H1 (cell line): ENCODE results near the gene IL2RA. TPM values are rescaled to one million over a fixed set of nuclear protein-coding genes. Genes with fewer than 3 reads are reported as not detected.

ENCODE experiments used
- CTCF ChIA-PET: fragments of 300-600 bp; sonication (Branson Sonifier 250); formaldehyde crosslinking; loops from one replicate; lab custom pipeline; 2021; ENCODE audit not compliant: partially characterized antibody; lab: Charles Lee
- POLR2A ChIA-PET: fragments of 300-600 bp; sonication (Branson Sonifier 250); formaldehyde crosslinking; loops from one replicate; lab custom pipeline; 2021; ENCODE audit warnings: inconsistent platforms; ENCODE audit not compliant: partially characterized antibody; lab: Charles Lee
- DNase-seq, 2 experiments: peaks; one replicate each; pipeline versions ENCODE4 v3.0.0 to v3.0.0-alpha.2; 2010 to 2022; ENCODE audit warnings: low spot score in 2 of 2, low read depth in 1 of 2, mixed read lengths in 1 of 2
- FAIRE-seq: peaks from 2 replicates; lab custom pipeline; 2011; peaks lifted over from hg19 to GRCh38; lab: Jason Lieb, UNC
- H2AFZ ChIP-seq: 2 replicates; pipeline ENCODE4 v1.8.1; 2012; ENCODE audit warnings: low read length, inconsistent platforms
- H2AK5ac ChIP-seq: 2 replicates; pipeline ENCODE4 v1.6.1; 2013; ENCODE audit warnings: low read depth, low read length
- H2BK120ac ChIP-seq: replicated peaks from 2 replicates; pipeline ENCODE3; 2013; ENCODE audit warnings: low read depth, low read length, inconsistent platforms
- H2BK12ac ChIP-seq: 2 replicates; pipeline ENCODE4 v1.6.1; 2013; ENCODE audit warnings: low read depth, low read length
- H2BK15ac ChIP-seq: 2 replicates; pipeline ENCODE4 v1.6.1; 2013; ENCODE audit warnings: low read length
- H2BK20ac ChIP-seq: 2 replicates; pipeline ENCODE4 v1.6.1; 2013; ENCODE audit warnings: low read length
- H2BK5ac ChIP-seq: 2 replicates; pipeline ENCODE4 v1.6.1; 2013; ENCODE audit warnings: low read depth, low read length
- H3K14ac ChIP-seq: 2 replicates; pipeline ENCODE4 v1.6.1; 2013; ENCODE audit warnings: inconsistent platforms; ENCODE audit not compliant: insufficient read length
- H3K18ac ChIP-seq: 2 replicates; pipeline ENCODE4 v1.6.1; 2013; ENCODE audit warnings: low read length; ENCODE audit errors: extremely low read depth
- H3K23ac ChIP-seq: 2 replicates; pipeline ENCODE4 v1.6.1; 2013; ENCODE audit warnings: inconsistent platforms; ENCODE audit not compliant: insufficient read length
- H3K23me2 ChIP-seq: 2 replicates; pipeline ENCODE4 v1.6.1; 2013; ENCODE audit warnings: low read depth, low read length
- H3K27ac ChIP-seq: 2 replicates; pipeline ENCODE4 v1.6.1; 2011; ENCODE audit warnings: low read depth, low read length, inconsistent platforms
- H3K27me3 ChIP-seq, 4 experiments: replicated peaks in 1 of 4; 1 replicate in 1 of 4; 2 replicates in 3 of 4; pipeline versions ENCODE4 v1.6.1 to v1.8.1; 2011 to 2013; ENCODE audit warnings: low read length in 3 of 4, mild to moderate bottlenecking in 3 of 4, inconsistent platforms in 2 of 4, mixed read lengths in 2 of 4, moderate library complexity in 1 of 4; ENCODE audit not compliant: control insufficient read depth in 3 of 4, insufficient read depth in 3 of 4; ENCODE audit errors: extremely low read depth in 1 of 4
- H3K36me3 ChIP-seq, 4 experiments: 2 replicates each; pipeline versions ENCODE4 v1.6.1 to v1.8.1; 2011 to 2013; ENCODE audit warnings: mild to moderate bottlenecking in 4 of 4, low read length in 3 of 4, moderate library complexity in 2 of 4, control low read depth in 1 of 4, inconsistent platforms in 1 of 4; ENCODE audit not compliant: insufficient read depth in 4 of 4, control insufficient read depth in 2 of 4
- H3K4ac ChIP-seq: replicated peaks from 2 replicates; pipeline ENCODE3; 2013; ENCODE audit warnings: low read length, low read depth, mixed read lengths, inconsistent platforms; ENCODE audit not compliant: insufficient read length
- H3K4me1 ChIP-seq, 4 experiments: replicated peaks in 1 of 4; 1 replicate in 1 of 4; 2 replicates in 3 of 4; pipeline versions ENCODE4 v1.6.1 to v1.8.1; 2011 to 2013; ENCODE audit warnings: low read length in 3 of 4, inconsistent platforms in 2 of 4, mixed read lengths in 1 of 4; ENCODE audit not compliant: insufficient read depth in 4 of 4, control insufficient read depth in 3 of 4
- H3K4me2 ChIP-seq, 2 experiments: 2 replicates each; pipeline versions ENCODE4 v1.6.1 to v1.8.1; 2011 to 2013; ENCODE audit warnings: low read depth in 2 of 2, low read length in 2 of 2, control low read depth in 1 of 2, inconsistent platforms in 1 of 2, mild to moderate bottlenecking in 1 of 2; ENCODE audit not compliant: insufficient read depth in 1 of 2
- H3K4me3 ChIP-seq, 4 experiments: fragments of 200-600, 300-600 bp in 1 of 4; sonication (generic), shearing (Covaris generic), sonication (Bioruptor Twin) in 1 of 4; 2 replicates each; pipeline versions ENCODE4 v1.5.1 to v1.8.1; 2011 to 2016; ENCODE audit warnings: low read length in 4 of 4, low read depth in 3 of 4, control low read depth in 2 of 4, inconsistent platforms in 2 of 4, mild to moderate bottlenecking in 2 of 4, mixed read lengths in 1 of 4, moderate library complexity in 1 of 4; ENCODE audit not compliant: insufficient read depth in 2 of 4; ENCODE audit errors: extremely low read depth in 1 of 4
- H3K56ac ChIP-seq: replicated peaks from 2 replicates; pipeline ENCODE3; 2013; ENCODE audit warnings: low read depth, mild to moderate bottlenecking, mixed read lengths, low read length, inconsistent platforms; ENCODE audit not compliant: insufficient read length
- H3K79me1 ChIP-seq: 2 replicates; pipeline ENCODE4 v1.6.1; 2013; ENCODE audit warnings: low read depth, low read length, control low read depth
- H3K79me2 ChIP-seq, 2 experiments: 2 replicates each; pipeline versions ENCODE4 v1.6.1 to v1.8.1; 2012 to 2013; ENCODE audit warnings: low read length in 2 of 2, mild to moderate bottlenecking in 2 of 2, inconsistent platforms in 1 of 2; ENCODE audit not compliant: insufficient read depth in 2 of 2, control insufficient read depth in 1 of 2
- H3K9ac ChIP-seq, 4 experiments: replicated peaks in 1 of 4; 1 replicate in 1 of 4; 2 replicates in 3 of 4; pipeline versions ENCODE4 v1.6.1 to v1.8.1; 2011 to 2013; ENCODE audit warnings: low read depth in 3 of 4, low read length in 3 of 4, control low read depth in 2 of 4, mild to moderate bottlenecking in 2 of 4, moderate library complexity in 2 of 4, inconsistent platforms in 1 of 4; ENCODE audit errors: extremely low read depth in 1 of 4
- H3K9me3 ChIP-seq, 2 experiments: 2 replicates each; pipeline versions ENCODE4 v1.6.1 to v1.8.1; 2012 to 2013; ENCODE audit warnings: mild to moderate bottlenecking in 2 of 2, moderate library complexity in 2 of 2, control low read depth in 1 of 2, inconsistent platforms in 1 of 2, low read depth in 1 of 2, low read length in 1 of 2, mixed read lengths in 1 of 2; ENCODE audit not compliant: insufficient read depth in 2 of 2
- H4K20me1 ChIP-seq, 2 experiments: replicated peaks in 1 of 2; 2 replicates each; pipeline versions ENCODE3 to v1.8.1; 2011 to 2013; ENCODE audit warnings: inconsistent platforms in 2 of 2, low read length in 2 of 2, mild to moderate bottlenecking in 1 of 2; ENCODE audit not compliant: insufficient read depth in 2 of 2, control insufficient read depth in 1 of 2
- H4K5ac ChIP-seq: 2 replicates; pipeline ENCODE4 v1.6.1; 2013; ENCODE audit warnings: low read length, low read depth, mixed read lengths, inconsistent platforms; ENCODE audit not compliant: insufficient read length
- H4K8ac ChIP-seq: 2 replicates; pipeline ENCODE4 v1.8.0; 2013; ENCODE audit warnings: mild to moderate bottlenecking, moderate library complexity, low read length, inconsistent platforms; ENCODE audit not compliant: insufficient read depth; ENCODE audit errors: extremely low read depth
- H4K91ac ChIP-seq: replicated peaks from 2 replicates; pipeline ENCODE3; 2013; ENCODE audit warnings: low read length, mixed read lengths, inconsistent platforms; ENCODE audit not compliant: insufficient read length
- CBX8 ChIP-seq: fragments of 300-800, 300-1000 bp; sonication (generic); IDR thresholded peaks from 2 replicates; pipeline ENCODE4 v1.7.1; 2016; ENCODE audit warnings: low read depth, low read length, borderline replicate concordance
- CREB1 ChIP-seq: IDR thresholded peaks from 2 replicates; pipeline ENCODE4 v1.6.1; 2012; ENCODE audit warnings: inconsistent platforms
- EP300 ChIP-seq, 2 experiments: IDR thresholded peaks; 1 replicate in 1 of 2; 2 replicates in 1 of 2; pipeline ENCODE4 v1.6.1; 2011 to 2012; ENCODE audit warnings: low read depth in 2 of 2, low read length in 2 of 2, mild to moderate bottlenecking in 2 of 2, borderline replicate concordance in 1 of 2, inconsistent platforms in 1 of 2, moderate library complexity in 1 of 2
- KDM1A ChIP-seq: fragments of 200-600, 300-600 bp; sonication (generic); IDR thresholded peaks from 2 replicates; pipeline ENCODE4 v1.7.1; 2016; ENCODE audit warnings: mild to moderate bottlenecking, low read length, borderline replicate concordance
- RBBP5 ChIP-seq: IDR thresholded peaks from 2 replicates; pipeline ENCODE4 v1.7.1; 2012; ENCODE audit warnings: low read depth, mild to moderate bottlenecking, inconsistent platforms, low read length, moderate library complexity, borderline replicate concordance
- SUZ12 ChIP-seq: fragments of 200-600 bp; sonication (generic); IDR thresholded peaks from 2 replicates; pipeline ENCODE4 v1.6.1; 2012; ENCODE audit warnings: mild to moderate bottlenecking, inconsistent platforms, low read length, moderate library complexity, mixed read lengths
- TBP ChIP-seq: IDR thresholded peaks from 2 replicates; pipeline ENCODE4 v1.6.1; 2011; ENCODE audit warnings: low read depth, low read length, improper control_type of control experiment
- WGBS, 2 experiments: shearing (Covaris generic) in 1 of 2; methylation state at CpG; one replicate each; pipeline versions ENCODE4 v1.1.6 to v1.1.7; 2013 to 2015; ENCODE audit warnings: low lambda C conversion rate in 2 of 2, mixed read lengths in 2 of 2, inconsistent platforms in 1 of 2, low coverage in 1 of 2, missing lambda C conversion rate in 1 of 2; ENCODE audit not compliant: insufficient replicate concordance in 2 of 2, insufficient coverage in 1 of 2, insufficient read length in 1 of 2; ENCODE audit errors: extremely low coverage in 1 of 2, missing lambda C conversion rate in 1 of 2; 5-methylcytosine and 5-hydroxymethylcytosine counted together
- polyA plus RNA-seq, 7 experiments: library from polyadenylated mRNA; depleted of rRNA in 3 of 7; stranded (reverse) in 5 of 7; unstranded in 2 of 7; fragments of >200 nt in 5 of 7; fragments of 200-250 nt in 2 of 7; gene quantifications; 1 replicate in 5 of 7; 2 replicates in 1 of 7; 4 replicates in 1 of 7; pipeline versions ENCODE4 v1.2.1 to v1.2.3, GENCODE V29; 2011 to 2013; ENCODE audit warnings: missing spikeins in 2 of 7, mixed read lengths in 2 of 7
- total RNA-seq: library from RNA; stranded (reverse); fragmentation: NEBNext Ultra II Directional; extraction: Animal tissue kit (Norgen Biotek cat#: 25700); gene quantifications from 2 replicates; pipeline ENCODE4 v1.2.1, GENCODE V29; 2021
- TF ChIP-seq, protein P1 (sequence below), 3 experiments: IDR thresholded peaks; 1 replicate in 2 of 3; 2 replicates in 1 of 3; pipeline versions ENCODE4 v1.5.1 to v1.6.1; 2011; ENCODE audit warnings: low read length in 3 of 3, mild to moderate bottlenecking in 3 of 3, inconsistent platforms in 2 of 3, low read depth in 1 of 3, moderate library complexity in 1 of 3; ENCODE audit not compliant: insufficient read depth in 1 of 3; ENCODE audit errors: control extremely low read depth in 1 of 3

Gene IL2RA
- total and polyA plus RNA-seq, 2 of the 8 experiments (the other 6 are each of a cell fraction or from before 2014, with no cell fraction given) = not detected

GRCh38 chr10:6033954-6034353, 28.2 kb downstream of the IL2RA start:
- DNase-seq = no peak
- no peaks in the 10 kb centered on the region for H3K23me2 ChIP-seq
- H3K36me3 ChIP-seq = no peaks in the 10 kb centered on the region
- no peak for FAIRE-seq
- ChIA-PET CTCF (interaction anchor here (0.6 to 1.2 kb wide), 2 partner anchors 20 to 36 kb away, joined by 3 read pairs; no protein-coding TSS in a partner anchor), POLR2A (no interaction called here)
- peaks cover 0 to 1% (median 0%) of the 10 kb centered on the region in 4 experiments; a peak in 1 of 7 replicates for H3K27me3 ChIP-seq
- H4K8ac ChIP-seq = no peak overlapping the region
- no peak overlapping the region for H3K14ac ChIP-seq
- H3K18ac ChIP-seq = no peak overlapping the region
- no peaks in the 10 kb centered on the region for H3K79me1 ChIP-seq
- no peak overlapping the region for H2BK5ac ChIP-seq
- no peak overlapping the region for H2AFZ ChIP-seq
- no peak overlapping the region for H3K9ac ChIP-seq
- H3K4me2 ChIP-seq = no peak overlapping the region
- no peak overlapping the region for H4K91ac ChIP-seq
- H4K5ac ChIP-seq = no peak overlapping the region
- TF ChIP-seq RBBP5 (no peak), CREB1 (no peak), TBP (no peak), SUZ12 (no peak), KDM1A (no peak), EP300 (IDR thresholded peaks at IDR 0.05; ENCODE audit: borderline replicate concordance in 1 of 2, low read depth in 2 of 2, low read length in 2 of 2) (no peak), CBX8 (no peak)
- TF ChIP-seq, protein P1, sequence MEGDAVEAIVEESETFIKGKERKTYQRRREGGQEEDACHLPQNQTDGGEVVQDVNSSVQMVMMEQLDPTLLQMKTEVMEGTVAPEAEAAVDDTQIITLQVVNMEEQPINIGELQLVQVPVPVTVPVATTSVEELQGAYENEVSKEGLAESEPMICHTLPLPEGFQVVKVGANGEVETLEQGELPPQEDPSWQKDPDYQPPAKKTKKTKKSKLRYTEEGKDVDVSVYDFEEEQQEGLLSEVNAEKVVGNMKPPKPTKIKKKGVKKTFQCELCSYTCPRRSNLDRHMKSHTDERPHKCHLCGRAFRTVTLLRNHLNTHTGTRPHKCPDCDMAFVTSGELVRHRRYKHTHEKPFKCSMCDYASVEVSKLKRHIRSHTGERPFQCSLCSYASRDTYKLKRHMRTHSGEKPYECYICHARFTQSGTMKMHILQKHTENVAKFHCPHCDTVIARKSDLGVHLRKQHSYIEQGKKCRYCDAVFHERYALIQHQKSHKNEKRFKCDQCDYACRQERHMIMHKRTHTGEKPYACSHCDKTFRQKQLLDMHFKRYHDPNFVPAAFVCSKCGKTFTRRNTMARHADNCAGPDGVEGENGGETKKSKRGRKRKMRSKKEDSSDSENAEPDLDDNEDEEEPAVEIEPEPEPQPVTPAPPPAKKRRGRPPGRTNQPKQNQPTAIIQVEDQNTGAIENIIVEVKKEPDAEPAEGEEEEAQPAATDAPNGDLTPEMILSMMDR (IDR thresholded peaks at IDR 0.05; ENCODE audit: control extremely low read depth in 1 of 3, insufficient read depth in 1 of 3, low read depth in 1 of 3, low read length in 3 of 3) = no peak
- no peak overlapping the region for H3K4ac ChIP-seq
- H2BK12ac ChIP-seq = no peak overlapping the region
- H3K4me3 ChIP-seq = no peak overlapping the region
- no peak overlapping the region for H3K27ac ChIP-seq
- no peak overlapping the region for H2BK15ac ChIP-seq
- H2BK120ac ChIP-seq = no peak overlapping the region
- H3K79me2 ChIP-seq = no peaks in the 10 kb centered on the region
- no peaks in the 10 kb centered on the region for H3K4me1 ChIP-seq
- H3K9me3 ChIP-seq = no peaks in the 10 kb centered on the region; a peak in 1 of 4 replicates
- 92% methylated on average over 3 of the region's 3 CpGs; no CpG with 5 or more reads in 1 of the 2 experiments for WGBS, 2 experiments
- no peak overlapping the region for H3K56ac ChIP-seq
- H2AK5ac ChIP-seq = no peak overlapping the region
- H3K23ac ChIP-seq = no peak overlapping the region
- H4K20me1 ChIP-seq = no peaks in the 10 kb centered on the region
- no peak overlapping the region for H2BK20ac ChIP-seq
